Loucy (cell line): ENCODE results near the gene FGF5.
A peak's percentile ranks its signal among the peaks of the same experiment; 100 is the strongest.

ENCODE experiments used
- EZH2phosphoT487 ChIP-seq: fragments of 200-600 bp; IDR thresholded peaks from 2 replicates; pipeline ENCODE4 v1.6.1; 2018; ENCODE audit warnings: antibody characterized with exemption, mild to moderate bottlenecking, moderate library complexity, borderline replicate concordance
- TF ChIP-seq, protein P1 (sequence below): fragments of 200-600 bp; sonication (generic); conservative IDR thresholded peaks from 2 replicates; pipeline ENCODE4 v1.5.1; 2014; ENCODE audit warnings: mild to moderate bottlenecking, antibody characterized with exemption, low read length

GRCh38 chr4:80253510-80253909, 13.0 kb upstream of the FGF5 start:
- TF ChIP-seq, protein P1, sequence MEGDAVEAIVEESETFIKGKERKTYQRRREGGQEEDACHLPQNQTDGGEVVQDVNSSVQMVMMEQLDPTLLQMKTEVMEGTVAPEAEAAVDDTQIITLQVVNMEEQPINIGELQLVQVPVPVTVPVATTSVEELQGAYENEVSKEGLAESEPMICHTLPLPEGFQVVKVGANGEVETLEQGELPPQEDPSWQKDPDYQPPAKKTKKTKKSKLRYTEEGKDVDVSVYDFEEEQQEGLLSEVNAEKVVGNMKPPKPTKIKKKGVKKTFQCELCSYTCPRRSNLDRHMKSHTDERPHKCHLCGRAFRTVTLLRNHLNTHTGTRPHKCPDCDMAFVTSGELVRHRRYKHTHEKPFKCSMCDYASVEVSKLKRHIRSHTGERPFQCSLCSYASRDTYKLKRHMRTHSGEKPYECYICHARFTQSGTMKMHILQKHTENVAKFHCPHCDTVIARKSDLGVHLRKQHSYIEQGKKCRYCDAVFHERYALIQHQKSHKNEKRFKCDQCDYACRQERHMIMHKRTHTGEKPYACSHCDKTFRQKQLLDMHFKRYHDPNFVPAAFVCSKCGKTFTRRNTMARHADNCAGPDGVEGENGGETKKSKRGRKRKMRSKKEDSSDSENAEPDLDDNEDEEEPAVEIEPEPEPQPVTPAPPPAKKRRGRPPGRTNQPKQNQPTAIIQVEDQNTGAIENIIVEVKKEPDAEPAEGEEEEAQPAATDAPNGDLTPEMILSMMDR, result no peak
- peak; percentile 71; the same call in 1 of the 2 replicates for TF ChIP-seq EZH2phosphoT487
